Calu3 (cell line): ENCODE data around the gene GCN1. TPM values are rescaled to one million over a fixed set of nuclear protein-coding genes. Genes with fewer than 3 reads are reported as not detected.

ENCODE experiments used
- BruUV-seq: library from RNA; stranded (reverse); fragments of 400-500 nt; replicated peaks from 2 replicates; lab custom pipeline; 2021; lab: Mats Ljungman, UMichigan
- CTCF ChIA-PET: fragments of 300-600 bp; sonication (Branson Sonifier 250); formaldehyde crosslinking; loops from one replicate; lab custom pipeline; 2022; ENCODE audit warnings: antibody characterized with exemption; lab: Charles Lee
- DNase-seq: peaks from one replicate; pipeline ENCODE4 v3.0.0; 2022
- H3K27ac Mint-ChIP-seq: one replicate; pipeline ENCODE4 v1.8.0; 2022; ENCODE audit warnings: mixed read lengths; ENCODE audit not compliant: unreplicated experiment
- H3K27me3 Mint-ChIP-seq: one replicate; pipeline ENCODE4 v1.8.0; 2022; ENCODE audit warnings: mixed read lengths; ENCODE audit not compliant: unreplicated experiment
- H3K36me3 Mint-ChIP-seq: one replicate; pipeline ENCODE4 v1.8.0; 2022; ENCODE audit warnings: mild to moderate bottlenecking, moderate library complexity, mixed read lengths; ENCODE audit not compliant: insufficient read depth, unreplicated experiment
- H3K4me1 Mint-ChIP-seq: one replicate; pipeline ENCODE4 v1.8.0; 2022; ENCODE audit warnings: mild to moderate bottlenecking, low read depth, mixed read lengths; ENCODE audit not compliant: unreplicated experiment
- H3K4me3 Mint-ChIP-seq: one replicate; pipeline ENCODE4 v1.8.0; 2022; ENCODE audit warnings: mild to moderate bottlenecking, low read depth, moderate library complexity, mixed read lengths; ENCODE audit not compliant: unreplicated experiment
- H3K9me3 Mint-ChIP-seq: one replicate; pipeline ENCODE4 v1.8.0; 2022; ENCODE audit warnings: low read depth, mixed read lengths; ENCODE audit not compliant: unreplicated experiment
- CTCF ChIP-seq: fragments of 200-600 bp; IDR thresholded peaks from one replicate; pipeline ENCODE4 v1.8.0; 2022; ENCODE audit warnings: antibody characterized with exemption; ENCODE audit not compliant: unreplicated experiment
- intact Hi-C: fragments of 100-400 bp; cut with micrococcal nuclease; formaldehyde crosslinking; loops from one replicate; pipeline ENCODE4 v1.10.0; 2022; ENCODE audit not compliant: unreplicated experiment
- total RNA-seq: library from RNA; stranded (reverse); gene quantifications from 2 replicates; pipeline ENCODE4 v1.2.3, GENCODE V29; 2022

The GCN1 gene
- total RNA-seq, 1 experiment from 2014 or later = 168 TPM

GRCh38 chr12:120221576-120221900, 27.0 kb upstream of the GCN1 start:
- CTCF ChIA-PET = interaction anchor here (1.9 kb wide), 1 partner anchor 9 kb away, joined by 4 read pairs; no protein-coding TSS in a partner anchor
- Mint-ChIP-seq H3K4me3 (no peak overlapping the region), H3K4me1 (peaks cover 37% of the 10 kb centered on the region), H3K36me3 (peaks cover 79% of the 10 kb centered on the region), H3K9me3 (no peaks in the 10 kb centered on the region), H3K27ac (no peak overlapping the region), H3K27me3 (no peaks in the 10 kb centered on the region)
- intact Hi-C loops = no loop called here
- no peak for DNase-seq
- no peak for TF ChIP-seq CTCF
- BruUV-seq = no TSS peak

- TF ChIP-seq CTCF = no peak
- H3K27me3 Mint-ChIP-seq = no peaks in the 10 kb centered on the region
- no peak overlapping the region for H3K27ac Mint-ChIP-seq
- no TSS peak for BruUV-seq
- H3K36me3 Mint-ChIP-seq = peaks cover 80% of the 10 kb centered on the region
- no peak overlapping the region for H3K4me3 Mint-ChIP-seq
- DNase-seq = no peak
- H3K4me1 Mint-ChIP-seq = peaks cover 32% of the 10 kb centered on the region
- intact Hi-C loops = no loop called here
- H3K9me3 Mint-ChIP-seq = no peaks in the 10 kb centered on the region
- CTCF ChIA-PET = interaction anchor here (1.9 kb wide), 1 partner anchor 10 kb away, joined by 4 read pairs; no protein-coding TSS in a partner anchor
Measured at GRCh38 chr12:120220838-120221575, 26.5 kb upstream of the GCN1 start.

GRCh38 chr12:120218680-120219606, 24.4 kb upstream of the GCN1 start:
- intact Hi-C loops = no loop called here
- no peak for TF ChIP-seq CTCF
- H3K27me3 Mint-ChIP-seq = no peaks in the 10 kb centered on the region
- DNase-seq = no peak
- H3K9me3 Mint-ChIP-seq = no peaks in the 10 kb centered on the region
- no TSS peak for BruUV-seq
- no peak overlapping the region for H3K27ac Mint-ChIP-seq
- peaks cover 76% of the 10 kb centered on the region for H3K36me3 Mint-ChIP-seq
- no peak overlapping the region for H3K4me3 Mint-ChIP-seq
- CTCF ChIA-PET = interaction anchor here (1.0 kb wide), 2 partner anchors 9 kb away, joined by 4 read pairs; no protein-coding TSS in a partner anchor
- H3K4me1 Mint-ChIP-seq = peaks cover 12% of the 10 kb centered on the region

GRCh38 chr12:120216742-120217605, 22.5 kb upstream of the GCN1 start:
- Mint-ChIP-seq H3K4me3 (no peak overlapping the region), H3K27me3 (no peaks in the 10 kb centered on the region), H3K27ac (no peak overlapping the region), H3K4me1 (no peaks in the 10 kb centered on the region), H3K36me3 (peaks cover 80% of the 10 kb centered on the region), H3K9me3 (no peaks in the 10 kb centered on the region)
- intact Hi-C loops = no loop called here
- no peak for TF ChIP-seq CTCF
- no peak for DNase-seq
- no TSS peak for BruUV-seq
- CTCF ChIA-PET = interaction anchor here (0.6 to 0.8 kb wide), 2 partner anchors 14 to 16 kb away, joined by 3 to 4 read pairs; no protein-coding TSS in a partner anchor
